ENCODE measurements around the gene XKR3.

DNA sequence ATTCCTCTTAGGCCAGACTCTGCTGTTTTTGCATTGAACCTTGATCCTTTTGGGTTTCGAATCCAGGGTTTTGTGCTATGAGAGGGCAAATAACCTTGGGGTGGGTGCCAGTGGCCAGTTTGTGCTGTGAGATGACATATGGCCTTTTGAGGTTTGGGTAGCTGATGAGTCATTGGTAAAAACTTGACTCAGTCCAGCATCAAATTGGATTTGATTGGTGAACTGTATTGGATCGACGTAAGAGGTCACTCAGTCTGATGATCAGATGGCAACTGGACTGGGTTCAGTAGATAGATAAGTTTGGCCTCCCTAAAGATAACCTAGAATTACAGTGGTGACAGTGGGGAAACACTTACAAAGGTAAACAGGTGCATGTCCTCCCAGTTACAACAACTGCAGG lies 41.0 kb upstream of the XKR3 start:
- TF ChIP-seq RAD21 (IDR thresholded peaks at IDR 0.05 in 1 of 2, conservative IDR thresholded peaks at IDR 0.05 in 1 of 2; ENCODE audit: low read depth in 2 of 2, low read length in 2 of 2) (no peak), CHD7 (IDR thresholded peaks at IDR 0.05; ENCODE audit: insufficient replicate concordance, low read length) (no peak), POLR2A (IDR thresholded peaks at IDR 0.05; ENCODE audit: control extremely low read depth in 1 of 2, low read depth in 2 of 2, low read length in 2 of 2) (no peak)
